ENCODE data around the gene SLC44A1. TPM values are rescaled to one million over a fixed set of nuclear protein-coding genes. Genes with fewer than 3 reads are reported as not detected.

Gene SLC44A1
- total and polyA plus RNA-seq, 2 donors from 2014 or later = 17.4 to 42.3 TPM

GRCh38 chr9:105445203-105445881 lies 200.9 kb downstream of the SLC44A1 start:
- no peak overlapping the region for H3K4me3 ChIP-seq (ENCODE audit: low read length in 3 of 3)
- no peaks in the 10 kb centered on the region for H3K27me3 ChIP-seq (ENCODE audit: control insufficient read depth, insufficient read depth, low read length)
- H3K9me3 ChIP-seq (ENCODE audit: control insufficient read depth in 2 of 3, insufficient read depth in 1 of 3, low read length in 3 of 3) = no peaks in the 10 kb centered on the region
- H3K4me1 ChIP-seq (ENCODE audit: control insufficient read depth in 2 of 3, insufficient read depth in 2 of 3, low read depth in 1 of 3, low read length in 3 of 3) = no peaks in the 10 kb centered on the region
- DNase-seq = no peak
- no peak overlapping the region for H3K27ac ChIP-seq (ENCODE audit: low read depth in 2 of 2, low read length in 2 of 2)
- no peaks in the 10 kb centered on the region for H3K36me3 ChIP-seq (ENCODE audit: control insufficient read depth in 2 of 3, insufficient read depth in 3 of 3, low read length in 3 of 3)
- TF ChIP-seq, protein P1, sequence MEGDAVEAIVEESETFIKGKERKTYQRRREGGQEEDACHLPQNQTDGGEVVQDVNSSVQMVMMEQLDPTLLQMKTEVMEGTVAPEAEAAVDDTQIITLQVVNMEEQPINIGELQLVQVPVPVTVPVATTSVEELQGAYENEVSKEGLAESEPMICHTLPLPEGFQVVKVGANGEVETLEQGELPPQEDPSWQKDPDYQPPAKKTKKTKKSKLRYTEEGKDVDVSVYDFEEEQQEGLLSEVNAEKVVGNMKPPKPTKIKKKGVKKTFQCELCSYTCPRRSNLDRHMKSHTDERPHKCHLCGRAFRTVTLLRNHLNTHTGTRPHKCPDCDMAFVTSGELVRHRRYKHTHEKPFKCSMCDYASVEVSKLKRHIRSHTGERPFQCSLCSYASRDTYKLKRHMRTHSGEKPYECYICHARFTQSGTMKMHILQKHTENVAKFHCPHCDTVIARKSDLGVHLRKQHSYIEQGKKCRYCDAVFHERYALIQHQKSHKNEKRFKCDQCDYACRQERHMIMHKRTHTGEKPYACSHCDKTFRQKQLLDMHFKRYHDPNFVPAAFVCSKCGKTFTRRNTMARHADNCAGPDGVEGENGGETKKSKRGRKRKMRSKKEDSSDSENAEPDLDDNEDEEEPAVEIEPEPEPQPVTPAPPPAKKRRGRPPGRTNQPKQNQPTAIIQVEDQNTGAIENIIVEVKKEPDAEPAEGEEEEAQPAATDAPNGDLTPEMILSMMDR (IDR thresholded peaks at IDR 0.05; ENCODE audit: borderline replicate concordance, extremely low read depth, insufficient read depth) = no peak
- intact Hi-C loops (cut with DNase I) = no loop called here
- no peak for FAIRE-seq
- no peak overlapping the region for H3K9ac ChIP-seq (ENCODE audit: low read length in 3 of 3)

DNA sequence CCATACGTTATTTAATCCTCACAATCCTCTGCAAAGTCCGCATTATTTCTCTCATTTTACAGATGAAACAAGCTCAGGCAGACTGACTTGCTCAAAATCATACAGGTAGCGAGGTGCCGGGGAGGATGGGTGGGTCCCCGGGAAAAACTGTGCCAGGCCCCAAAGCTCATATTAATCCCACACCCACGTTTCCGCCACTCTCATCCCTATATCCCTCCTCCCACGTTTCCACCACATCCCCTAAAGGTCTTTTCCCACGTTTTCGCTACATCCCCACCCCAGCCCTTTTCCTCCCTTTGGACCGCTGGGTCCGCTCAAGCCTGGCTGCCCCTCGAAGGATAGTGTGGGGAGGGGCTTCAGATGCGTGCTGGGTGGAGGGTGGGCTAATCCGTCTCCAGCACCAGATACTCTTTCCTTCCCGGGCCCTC lies 202.9 kb downstream of the SLC44A1 start:
- no peaks in the 10 kb centered on the region for H3K9me3 ChIP-seq (ENCODE audit: control insufficient read depth in 2 of 3, insufficient read depth in 1 of 3, low read length in 3 of 3)
- DNase-seq (no peak), FAIRE-seq (no peak)
- H3K36me3 ChIP-seq (ENCODE audit: control insufficient read depth in 2 of 3, insufficient read depth in 3 of 3, low read length in 3 of 3) = no peaks in the 10 kb centered on the region
- intact Hi-C loops (cut with DNase I) = no loop called here
- TF ChIP-seq, protein P1 (IDR thresholded peaks at IDR 0.05; ENCODE audit: borderline replicate concordance, extremely low read depth, insufficient read depth) = no peak
- H3K4me3 ChIP-seq (ENCODE audit: low read length in 3 of 3) = peak overlapping the region; percentile 74 to 78 (median 75)
- H3K4me1 ChIP-seq (ENCODE audit: control insufficient read depth in 2 of 3, insufficient read depth in 2 of 3, low read depth in 1 of 3, low read length in 3 of 3) = no peaks in the 10 kb centered on the region
- peak overlapping the region in 1 of 2 donors; percentile 70 for H3K27ac ChIP-seq (ENCODE audit: low read depth in 2 of 2, low read length in 2 of 2)
- peak overlapping the region; percentile 67 to 79 (median 74) for H3K9ac ChIP-seq (ENCODE audit: low read length in 3 of 3)
- H3K27me3 ChIP-seq (ENCODE audit: control insufficient read depth, insufficient read depth, low read length) = no peaks in the 10 kb centered on the region

DNA sequence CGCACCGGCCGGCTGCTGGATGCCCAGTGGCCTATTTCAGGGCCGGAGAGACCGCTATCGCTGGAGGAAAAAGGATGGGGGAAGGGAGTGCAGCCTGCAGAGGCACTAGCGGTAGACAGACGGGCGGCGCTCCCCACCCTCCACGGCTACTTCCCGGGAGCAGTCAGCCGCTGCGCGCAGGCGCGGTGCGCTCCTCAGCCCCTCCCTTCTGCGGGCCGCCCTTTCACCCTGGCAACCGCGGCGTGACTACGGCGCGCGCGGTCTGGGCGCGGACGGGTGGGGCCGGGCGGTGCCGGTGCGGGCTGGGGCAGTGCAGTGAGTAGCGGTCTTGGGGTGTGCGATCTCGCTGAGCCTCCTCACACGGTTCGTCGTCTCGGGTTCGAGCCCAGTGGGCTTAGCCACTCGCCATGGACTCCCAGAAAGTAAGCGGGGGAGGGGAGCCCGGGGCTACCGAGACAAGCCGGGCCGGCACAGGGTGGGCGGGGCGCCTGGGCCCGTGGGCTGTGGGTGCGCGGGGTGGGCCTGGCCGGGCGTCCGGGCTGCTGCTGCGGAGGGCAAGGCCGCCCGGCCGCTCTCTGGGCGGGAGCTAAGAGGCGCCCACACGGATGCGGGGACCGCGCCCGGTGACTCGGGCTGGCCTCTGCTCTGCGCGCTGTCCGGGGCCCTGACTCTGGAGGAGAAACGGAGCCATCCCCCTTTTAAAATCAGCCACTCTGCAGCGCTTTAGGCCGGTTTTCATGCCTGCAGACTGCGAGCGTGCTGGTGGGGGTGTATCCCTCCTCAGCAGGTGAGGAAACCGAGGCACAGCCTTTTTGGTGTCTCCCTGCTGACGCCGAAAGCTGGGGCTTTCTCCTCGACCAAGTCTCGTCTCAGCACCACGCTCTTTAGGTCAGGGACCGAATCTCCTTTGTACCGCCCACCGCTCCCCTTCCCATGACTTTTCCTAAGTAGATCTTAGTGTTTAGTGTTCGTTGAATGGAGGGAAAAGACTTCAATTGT lies 203.7 kb downstream of the SLC44A1 start, which contains the start of gene FSD1L:
FSD1L (plus strand) TSS at position 221 of the 999 bp plus-strand sequence; CDS start at position 408, 187 bp downstream.
- FAIRE-seq = no peak

More for the DNA sequence above, 203.7 kb downstream of the SLC44A1 start, which contains the start of gene FSD1L:
- Histone ChIP-seq H3K36me3 (ENCODE audit: control insufficient read depth in 2 of 3, insufficient read depth in 3 of 3, low read length in 3 of 3) (no peaks in the 10 kb centered on the region), H3K4me3 (ENCODE audit: low read length in 3 of 3) (peak within 1 kb of the TSS; percentile 78 to 92 (median 86)), H3K4me1 (ENCODE audit: control insufficient read depth in 2 of 3, insufficient read depth in 2 of 3, low read depth in 1 of 3, low read length in 3 of 3) (no peaks in the 10 kb centered on the region), H3K9me3 (ENCODE audit: control insufficient read depth in 2 of 3, insufficient read depth in 1 of 3, low read length in 3 of 3) (no peaks in the 10 kb centered on the region), H3K27me3 (ENCODE audit: control insufficient read depth, insufficient read depth, low read length) (no peaks in the 10 kb centered on the region), H3K27ac (ENCODE audit: low read depth in 2 of 2, low read length in 2 of 2) (peak within 1 kb of the TSS in 1 of 2 donors; percentile 70), H3K9ac (ENCODE audit: low read length in 3 of 3) (peak within 1 kb of the TSS; percentile 79 to 92 (median 80))
- TF ChIP-seq, protein P1 (IDR thresholded peaks at IDR 0.05; ENCODE audit: borderline replicate concordance, extremely low read depth, insufficient read depth) = peak; percentile 29
- intact Hi-C loops (cut with DNase I) = no loop called here
- DNase-seq = peak; percentile 94 to 97 (median 95)
